Stomach (tissue), 9 donors: ENCODE measurements around the gene NLGN4X. TPM values are rescaled to one million over a fixed set of nuclear protein-coding genes. Genes with fewer than 3 reads are reported as not detected.

Experiments
- DNase-seq, 2 donors: peaks; one replicate each; pipeline versions ENCODE4 v3.0.0 to v3.0.0-alpha.2; 2013 to 2019
- H3K27ac ChIP-seq, 5 donors: fragments of 200-600 bp in 4 of 5; sonication (generic) in 4 of 5; one replicate each; pipeline ENCODE4 v1.5.1; 2013 to 2019; ENCODE audit warnings: mild to moderate bottlenecking in 1 of 5, moderate library complexity in 1 of 5
- H3K27me3 ChIP-seq, 3 donors: fragments of 200-600 bp; sonication (generic); one replicate each; pipeline ENCODE4 v1.5.1; 2017 to 2019; ENCODE audit warnings: mixed run types in 1 of 3
- H3K36me3 ChIP-seq, 4 donors: fragments of 200-600 bp; sonication (generic); 1 replicate in 3 of 4; 2 replicates in 1 of 4; pipeline ENCODE4 v1.5.1; 2016 to 2019
- H3K4me1 ChIP-seq, 4 donors: fragments of 200-600 bp; sonication (generic); one replicate each; pipeline ENCODE4 v1.5.1; 2016 to 2019
- H3K4me3 ChIP-seq, 4 donors: fragments of 200-600 bp; sonication (generic) in 3 of 4; one replicate each; pipeline ENCODE4 v1.5.1; 2016 to 2019; ENCODE audit warnings: mild to moderate bottlenecking in 1 of 4
- H3K9me3 ChIP-seq, 4 donors: fragments of 200-600 bp; sonication (generic); one replicate each; pipeline ENCODE4 v1.5.1; 2016 to 2019
- CTCF ChIP-seq, 7 experiments: fragments of 450-650 bp in 4 of 7; fragments of 200-600 bp in 3 of 7; sonication (generic) in 3 of 7; IDR thresholded peaks; one replicate each; pipeline ENCODE4 v1.5.1; 2016 to 2019; ENCODE audit warnings: antibody characterized with exemption in 7 of 7, control low read depth in 2 of 7, mild to moderate bottlenecking in 1 of 7
- EP300 ChIP-seq: sonication (generic); formaldehyde crosslinking; IDR thresholded peaks from one replicate; pipeline ENCODE4 v1.6.1; 2017; ENCODE audit warnings: antibody characterized with exemption
- POLR2A ChIP-seq, 4 donors: fragments of 450-650 bp; IDR thresholded peaks; one replicate each; pipeline ENCODE4 v1.6.1; 2016; ENCODE audit warnings: antibody characterized with exemption in 4 of 4, control low read depth in 2 of 4, mild to moderate bottlenecking in 1 of 4, moderate library complexity in 1 of 4
- POLR2AphosphoS5 ChIP-seq, 3 donors: sonication (generic); formaldehyde crosslinking; IDR thresholded peaks; one replicate each; pipeline ENCODE4 v1.6.1; 2016; ENCODE audit warnings: antibody characterized with exemption in 3 of 3
- WGBS, 5 donors: extraction: QIAGEN DNeasy Blood & Tissue Kit in 3 of 5; methylation state at CpG; one replicate each; pipeline versions ENCODE4 v1.1.5 to v1.1.7; 2013 to 2018; 5-methylcytosine and 5-hydroxymethylcytosine counted together
- intact Hi-C: fragments of 100-400 bp; cut with DNase I; formaldehyde crosslinking; loops from one replicate; pipeline ENCODE4 v1.15.1; 2023; ENCODE audit warnings: low total_unique reads
- polyA plus RNA-seq, 3 donors: library from polyadenylated mRNA; stranded (reverse); fragments of 200-250 nt; gene quantifications; one replicate each; pipeline ENCODE4 v1.2.3, GENCODE V29; 2013
- total RNA-seq, 5 donors: library from RNA; depleted of rRNA; stranded (reverse); fragments of >200 nt; gene quantifications; one replicate each; pipeline versions ENCODE4 v1.1.0 to v1.2.3, GENCODE V29; 2014 to 2016
- donor health status: healthy with polysubstance abuse.
- donor health status: Bipolar disorder and iron deficiency.
- donor health status: healthy.

The NLGN4X gene
- total and polyA plus RNA-seq, 8 donors, result under 0.01 to 9.0 (median 0.52) TPM

GRCh38 chrX:6210230-6210629 is 18.4 kb downstream of the NLGN4X start:
- Histone ChIP-seq H3K9me3 (no peaks in the 10 kb centered on the region), H3K27ac (no peak overlapping the region), H3K36me3 (no peaks in the 10 kb centered on the region), H3K4me3 (no peak overlapping the region), H3K4me1 (no peaks in the 10 kb centered on the region), H3K27me3 (no peaks in the 10 kb centered on the region)
- WGBS, 5 donors, result 82 to 96% (median 90%) methylated on average over 8 of the region's 8 CpGs
- DNase-seq, result no peak
- intact Hi-C loops, result no loop called here
- no peak for TF ChIP-seq POLR2AphosphoS5 (IDR thresholded peaks at IDR 0.05)
- no peak for TF ChIP-seq CTCF (IDR thresholded peaks at IDR 0.05)
- no peak for TF ChIP-seq POLR2A (IDR thresholded peaks at IDR 0.05)
- no peak for TF ChIP-seq EP300

DNA sequence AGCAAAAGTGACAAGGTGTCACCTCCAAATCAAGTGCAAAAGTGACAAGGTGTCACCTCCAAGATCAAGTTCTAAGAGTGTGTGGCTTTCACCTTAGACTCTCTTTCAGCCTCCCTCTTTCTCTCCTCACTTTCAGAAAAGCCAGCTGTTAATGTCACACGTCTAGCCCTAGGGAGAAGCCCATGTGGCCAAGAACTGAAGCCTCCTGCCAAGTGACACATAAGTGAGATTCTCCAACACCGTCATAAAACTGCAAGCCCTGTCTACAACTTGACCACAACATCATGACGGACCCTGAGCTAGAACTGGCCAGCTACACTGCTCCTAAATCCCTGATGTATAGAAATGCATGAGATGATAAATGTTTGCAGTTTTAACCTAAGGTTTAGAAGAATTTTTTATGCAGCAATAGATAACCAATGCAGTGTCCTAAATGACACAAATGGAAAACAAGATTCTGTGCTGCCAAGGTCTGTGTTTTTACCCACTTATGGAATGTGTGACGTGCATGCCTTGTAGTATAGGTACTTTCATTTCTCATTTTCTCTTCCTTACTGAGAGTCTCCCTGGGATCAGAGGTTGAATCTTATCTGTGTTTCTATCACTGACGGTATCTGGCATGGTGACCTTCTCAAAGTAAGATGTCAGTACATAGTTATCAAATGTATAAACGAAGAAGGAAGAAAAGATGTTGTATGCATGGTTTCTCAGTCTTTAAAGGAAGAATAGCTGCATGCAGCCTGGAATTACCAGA is 25.0 kb downstream of the NLGN4X start:
- 56 to 69% (median 63%) methylated on average over 6 of the region's 6 CpGs for WGBS, 5 donors
- DNase-seq, result no peak
- Histone ChIP-seq H3K9me3 (no peaks in the 10 kb centered on the region), H3K36me3 (no peaks in the 10 kb centered on the region), H3K27ac (no peak overlapping the region), H3K4me1 (no peaks in the 10 kb centered on the region), H3K4me3 (no peak overlapping the region), H3K27me3 (no peaks in the 10 kb centered on the region)
- intact Hi-C loops, result no loop called here
- TF ChIP-seq EP300 (no peak), CTCF (IDR thresholded peaks at IDR 0.05) (no peak), POLR2AphosphoS5 (IDR thresholded peaks at IDR 0.05) (no peak), POLR2A (IDR thresholded peaks at IDR 0.05) (no peak)

DNA sequence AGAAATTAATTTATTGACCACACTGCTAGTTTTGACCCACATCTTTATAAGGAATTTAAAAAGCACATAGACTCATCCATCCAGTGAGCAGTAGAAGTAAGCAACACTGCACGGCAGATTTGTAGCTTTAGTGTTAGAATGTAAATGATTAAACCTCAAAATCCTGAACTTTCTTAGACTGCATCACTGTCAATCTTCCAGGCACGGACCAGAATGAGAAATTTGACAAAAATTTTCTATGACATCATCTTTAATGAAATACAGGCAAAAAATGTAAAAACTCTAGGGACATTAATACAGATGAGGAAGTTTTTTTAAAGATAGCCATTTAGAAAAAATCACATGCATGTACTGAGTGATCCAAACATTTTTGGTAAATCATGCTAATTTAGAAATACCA is 29.2 kb downstream of the NLGN4X start:
- H3K27ac ChIP-seq, result no peak overlapping the region
- WGBS, 5 donors, result 52 to 58% (median 55%) methylated on average over 2 of the region's 2 CpGs
- H3K36me3 ChIP-seq, result no peaks in the 10 kb centered on the region
- no peak overlapping the region for H3K4me3 ChIP-seq
- no peak for DNase-seq
- TF ChIP-seq POLR2A (IDR thresholded peaks at IDR 0.05) (no peak), EP300 (no peak), POLR2AphosphoS5 (IDR thresholded peaks at IDR 0.05) (no peak), CTCF (IDR thresholded peaks at IDR 0.05) (no peak)
- H3K4me1 ChIP-seq, result no peaks in the 10 kb centered on the region
- intact Hi-C loops, result no loop called here
- H3K9me3 ChIP-seq, result no peaks in the 10 kb centered on the region
- no peaks in the 10 kb centered on the region for H3K27me3 ChIP-seq

DNA sequence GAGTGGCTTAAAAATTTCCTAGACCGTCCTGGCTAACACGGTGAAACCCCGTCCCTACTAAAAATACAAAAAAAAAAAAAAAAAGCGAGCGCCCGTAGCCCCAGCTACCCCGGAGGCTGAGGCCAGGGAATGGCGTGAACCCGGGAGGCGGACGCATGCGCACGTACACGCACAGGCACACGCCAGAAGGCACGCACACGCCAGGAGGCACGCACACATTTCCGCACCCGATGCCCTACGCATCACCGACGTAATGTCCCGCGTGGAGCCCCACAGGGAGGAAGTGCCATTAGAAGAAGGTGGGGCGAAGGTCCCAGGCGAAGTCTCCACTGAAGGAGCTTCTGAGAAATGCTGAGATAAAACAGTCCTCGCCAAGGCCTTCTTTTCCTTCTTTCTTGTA is 41.4 kb downstream of the NLGN4X start:
- intact Hi-C loops, result no loop called here
- WGBS, 5 donors, result 95 to 98% (median 96%) methylated on average over 8 to 28 of the region's 28 CpGs
- no peaks in the 10 kb centered on the region for H3K27me3 ChIP-seq
- no peak for TF ChIP-seq POLR2A (IDR thresholded peaks at IDR 0.05)
- TF ChIP-seq CTCF (IDR thresholded peaks at IDR 0.05), result no peak
- H3K27ac ChIP-seq, result no peak overlapping the region
- no peaks in the 10 kb centered on the region for H3K4me1 ChIP-seq
- no peaks in the 10 kb centered on the region for H3K9me3 ChIP-seq
- H3K4me3 ChIP-seq, result no peak overlapping the region
- DNase-seq, result no peak
- H3K36me3 ChIP-seq, result no peaks in the 10 kb centered on the region
